NCI-H1105 (cell line): Measurements from ENCODE around the gene IL12B.
A peak's percentile ranks its signal among the peaks of the same experiment; 100 is the strongest.
"Not testable (repeated sequence)": the region's sequence is repeated elsewhere in the genome, so short reads cannot be mapped to it uniquely, and the experiment has no call there.

ENCODE experiments used
- DNase-seq: peaks from one replicate; lab custom pipeline; 2025; lab: John Stamatoyannopoulos, UW

IL12B gene

GRCh38 chr5:159330131-159330800 is at the start of gene IL12B:
Gene IL12B (minus strand): TSS chr5:159330487. CDS start chr5:159326782, 3,705 bp downstream.
- no peak for DNase-seq

- no peak for DNase-seq
Observed at GRCh38 chr5:159377653-159378052, 47.4 kb upstream of the IL12B start.

- DNase-seq, result not testable (repeated sequence)
Observed at GRCh38 chr5:159367866-159368265, 37.6 kb upstream of the IL12B start.

GRCh38 chr5:159366776-159367175 is 36.5 kb upstream of the IL12B start:
- DNase-seq, result not testable (repeated sequence)

GRCh38 chr5:159362220-159362619 is 31.9 kb upstream of the IL12B start:
- no peak for DNase-seq

- not testable (repeated sequence) for DNase-seq
Observed at GRCh38 chr5:159359871-159360270, 29.6 kb upstream of the IL12B start.

GRCh38 chr5:159359408-159359807 is 29.1 kb upstream of the IL12B start:
- DNase-seq, result no peak

- DNase-seq, result no peak
Observed at GRCh38 chr5:159353661-159354252, 23.5 kb upstream of the IL12B start.

GRCh38 chr5:159350644-159351043 is 20.4 kb upstream of the IL12B start:
- DNase-seq, result not testable (repeated sequence)

GRCh38 chr5:159350216-159350615 is 19.9 kb upstream of the IL12B start:
- not testable (repeated sequence) for DNase-seq

- DNase-seq, result no peak
Observed at GRCh38 chr5:159345861-159346260, 15.6 kb upstream of the IL12B start.

- no peak for DNase-seq
Observed at GRCh38 chr5:159345336-159345735, 15.0 kb upstream of the IL12B start.

GRCh38 chr5:159343295-159344094 is 13.2 kb upstream of the IL12B start:
- no peak for DNase-seq

- DNase-seq, result no peak
Observed at GRCh38 chr5:159342840-159343239, 12.6 kb upstream of the IL12B start.

GRCh38 chr5:159341906-159342310 is 11.6 kb upstream of the IL12B start:
- DNase-seq, result peak; percentile 63

- DNase-seq, result no peak
Observed at GRCh38 chr5:159341145-159341544, 10.9 kb upstream of the IL12B start.

GRCh38 chr5:159340511-159340910 is 10.2 kb upstream of the IL12B start:
- no peak for DNase-seq

- no peak for DNase-seq
Observed at GRCh38 chr5:159339460-159339859, 9.2 kb upstream of the IL12B start.

GRCh38 chr5:159338118-159338517 is 7.8 kb upstream of the IL12B start:
- no peak for DNase-seq

GRCh38 chr5:159337016-159337955 is 7.0 kb upstream of the IL12B start:
- DNase-seq, result no peak

GRCh38 chr5:159336586-159336985 is 6.3 kb upstream of the IL12B start:
- DNase-seq, result no peak

GRCh38 chr5:159333545-159333925 is 3.2 kb upstream of the IL12B start:
- DNase-seq, result no peak
